K562 (cell line): ENCODE data around the gene NT5C. TPM values are rescaled to one million over a fixed set of nuclear protein-coding genes. Genes with fewer than 3 reads are reported as not detected.

Experiments used
- ARID1B ChIP-seq: fragments of 450-650 bp; IDR thresholded peaks from 2 replicates; pipeline ENCODE4 v1.6.1; 2016; ENCODE audit warnings: antibody characterized with exemption, mild to moderate bottlenecking, inconsistent platforms
- ARNT ChIP-seq, 2 experiments: fragments of 450-650 bp; IDR thresholded peaks; 2 replicates each; pipeline ENCODE4 v1.6.1; 2016; ENCODE audit warnings: mild to moderate bottlenecking in 1 of 2
- CREB1 ChIP-seq, 2 experiments: sonication (generic) in 1 of 2; formaldehyde crosslinking in 1 of 2; IDR thresholded peaks; 2 replicates each; pipeline versions ENCODE4 v1.6.1 to v1.8.0; 2012 to 2022; ENCODE audit warnings: inconsistent platforms in 1 of 2, mild to moderate bottlenecking in 1 of 2, missing genetic modification reagents in 1 of 2, moderate library complexity in 1 of 2
- DPF2 ChIP-seq: fragments of 450-650 bp; IDR thresholded peaks from 2 replicates; pipeline ENCODE4 v1.6.1; 2016
- FOXK2 ChIP-seq, 2 experiments: fragments of 450-650 bp; IDR thresholded peaks in 1 of 2; conservative IDR thresholded peaks in 1 of 2; 2 replicates each; pipeline ENCODE4 v1.6.1; 2016; ENCODE audit warnings: low read depth in 2 of 2, mild to moderate bottlenecking in 1 of 2
- HDGF ChIP-seq: fragments of 450-650 bp; IDR thresholded peaks from 2 replicates; pipeline ENCODE4 v1.6.1; 2016
- MLLT1 ChIP-seq, 2 experiments: fragments of 450-650 bp; IDR thresholded peaks; 2 replicates each; pipeline ENCODE4 v1.6.1; 2016
- NFRKB ChIP-seq: fragments of 450-650 bp; IDR thresholded peaks from 2 replicates; pipeline ENCODE4 v1.6.1; 2016; ENCODE audit warnings: low read depth
- NKRF ChIP-seq: fragments of 450-650 bp; IDR thresholded peaks from 2 replicates; pipeline ENCODE4 v1.6.1; 2016; ENCODE audit warnings: borderline replicate concordance
- PHB2 ChIP-seq: fragments of 450-650 bp; IDR thresholded peaks from 2 replicates; pipeline ENCODE4 v1.6.1; 2017; ENCODE audit warnings: low read depth
- PHF20 ChIP-seq: fragments of 450-650 bp; IDR thresholded peaks from 2 replicates; pipeline ENCODE4 v1.6.1; 2018; ENCODE audit not compliant: partially characterized antibody
- POLR2B ChIP-seq: fragments of 450-650 bp; IDR thresholded peaks from 2 replicates; pipeline ENCODE4 v1.6.1; 2018; ENCODE audit warnings: low read depth; ENCODE audit not compliant: partially characterized antibody
- RCOR1 ChIP-seq, 2 experiments: IDR thresholded peaks; 2 replicates each; pipeline ENCODE4 v1.6.1; 2012; ENCODE audit warnings: low read depth in 2 of 2, low read length in 2 of 2, borderline replicate concordance in 1 of 2, improper control_type of control experiment in 1 of 2
- SMARCE1 ChIP-seq: fragments of 450-650 bp; IDR thresholded peaks from 2 replicates; pipeline ENCODE4 v1.7.1; 2016; ENCODE audit warnings: mild to moderate bottlenecking
- VEZF1 ChIP-seq: fragments of 200-800 bp; sonication (Bioruptor generic); IDR thresholded peaks from 2 replicates; pipeline ENCODE4 v1.6.1; 2017; ENCODE audit warnings: missing genetic modification characterization, missing compliant biosample characterization
- ZNF143 ChIP-seq: sonication (generic); formaldehyde crosslinking; IDR thresholded peaks from 2 replicates; pipeline ENCODE4 v1.9.0; 2022; ENCODE audit warnings: mild to moderate bottlenecking, missing genetic modification reagents
- ZNF277 ChIP-seq: fragments of 250-450 bp; sonication (Bioruptor Pico); IDR thresholded peaks from 2 replicates; pipeline ENCODE4 v1.8.0; 2022; ENCODE audit warnings: inconsistent platforms, mild to moderate bottlenecking, moderate library complexity, borderline replicate concordance
- ZNF316 ChIP-seq: fragments of 450-650 bp; IDR thresholded peaks from 2 replicates; pipeline ENCODE4 v1.6.1; 2016
- ZNF740 ChIP-seq, 3 experiments: fragments of 200-800 bp in 1 of 3; sonication (Bioruptor generic) in 1 of 3; sonication (generic) in 1 of 3; formaldehyde crosslinking in 1 of 3; IDR thresholded peaks; 2 replicates each; pipeline versions ENCODE4 v1.6.1 to v1.8.0; 2016 to 2022; ENCODE audit warnings: mild to moderate bottlenecking in 2 of 3, missing compliant biosample characterization in 2 of 3, missing genetic modification characterization in 2 of 3, missing genetic modification reagents in 1 of 3
- polyA plus RNA-seq, 8 experiments: library from polyadenylated mRNA; depleted of rRNA in 4 of 8; stranded (reverse) in 5 of 8; unstranded in 3 of 8; fragments of >200 nt; fragmentation: Nextera tagmentation in 2 of 8; fragmentation: Illumina TruSeq in 1 of 8; extraction: Ambion mirVana in 2 of 8; extraction: Trizol in 1 of 8; gene quantifications; 2 replicates each; pipeline versions ENCODE4 v1.2.1 to v1.2.3, GENCODE V29; 2011 to 2014; ENCODE audit warnings: inconsistent platforms in 1 of 8, missing spikeins in 1 of 8
- total RNA-seq, 7 experiments: library from RNA; depleted of rRNA in 6 of 7; stranded (reverse); fragments of >200 nt in 6 of 7; fragmentation: Illumina TruSeq in 2 of 7; extraction: Trizol in 2 of 7; gene quantifications; 2 replicates each; pipeline versions ENCODE4 v1.2.1 to v1.2.3, GENCODE V29; 2011 to 2021; ENCODE audit warnings: low replicate concordance in 1 of 7

NT5C gene
- total and polyA plus RNA-seq, 9 of the 15 experiments (the other 6 are each of a cell fraction or from before 2014, with no cell fraction given), result 2.9 to 205 (median 45.0) TPM

- TF ChIP-seq NKRF, result peak; percentile 41
- peak; percentile 75 for TF ChIP-seq ARID1B
- TF ChIP-seq VEZF1, result peak; percentile 30; the same call in 1 of the 2 replicates
- 0 out of 4 replicates have a peak, but pooled peaks of 1 of the 2 experiments have one; percentile 8 for TF ChIP-seq RCOR1 (IDR thresholded peaks at IDR 0.05; ENCODE audit: borderline replicate concordance in 1 of 2, low read depth in 2 of 2, low read length in 2 of 2)
- peak; percentile 40; the same call in 1 of the 2 replicates for TF ChIP-seq ZNF143 (CRISPR knock-in tag)
- 0 out of 2 replicates have a peak, but pooled peaks have one; percentile 34 for TF ChIP-seq PHB2
- TF ChIP-seq ZNF740 (CRISPR knock-in tag; IDR thresholded peaks at IDR 0.05), result peak; percentile 89
- no peak for TF ChIP-seq ZNF740 (tag; IDR thresholded peaks at IDR 0.05)
- TF ChIP-seq MLLT1 (IDR thresholded peaks at IDR 0.05), result peak; percentile 66 to 82; a peak in 2 of 4 replicates
- peak in 1 of 2 experiments; percentile 55; a peak in 1 of 4 replicates for TF ChIP-seq ARNT (IDR thresholded peaks at IDR 0.05)
- no peak for TF ChIP-seq ZNF277 (CRISPR knock-in tag)
- TF ChIP-seq POLR2B, result peak; percentile 32
- peak; percentile 54; the same call in 1 of the 2 replicates for TF ChIP-seq NFRKB
- peak; percentile 66 for TF ChIP-seq DPF2
- TF ChIP-seq CREB1 (IDR thresholded peaks at IDR 0.05), result no peak
- peak; percentile 45; the same call in 1 of the 2 replicates for TF ChIP-seq CREB1 (CRISPR knock-in tag; IDR thresholded peaks at IDR 0.05)
- peak; percentile 44 to 47; a peak in 2 of 4 replicates for TF ChIP-seq FOXK2 (conservative IDR thresholded peaks at IDR 0.05 in 1 of 2, IDR thresholded peaks at IDR 0.05 in 1 of 2; ENCODE audit: low read depth in 2 of 2)
- peak; percentile 71 for TF ChIP-seq PHF20
- peak; percentile 23; the same call in 1 of the 2 replicates for TF ChIP-seq ZNF316
- peak; percentile 91 for TF ChIP-seq HDGF
- TF ChIP-seq SMARCE1, result peak; percentile 45; the same call in 1 of the 2 replicates
Observed at GRCh38 chr17:75091855-75092327, 39.7 kb downstream of the NT5C start (continued).
